Kidney (tissue), 14 donors: ENCODE results near the gene FSD1L. TPM values are rescaled to one million over a fixed set of nuclear protein-coding genes. Genes with fewer than 3 reads are reported as not detected.

Source experiments
- DNase-seq, 5 donors: peaks; one replicate each; pipeline ENCODE4 v3.0.0-alpha.2; 2013 to 2020
- FAIRE-seq: peaks from 2 replicates; lab custom pipeline; 2012; peaks lifted over from hg19 to GRCh38; lab: Jason Lieb, UNC
- H3K27ac ChIP-seq, 2 donors: one replicate each; pipeline ENCODE4 v1.7.0; 2013; ENCODE audit warnings: low read depth in 2 of 2, low read length in 2 of 2, inconsistent platforms in 1 of 2
- H3K27me3 ChIP-seq: one replicate; pipeline ENCODE4 v1.7.1; 2013; ENCODE audit warnings: low read length, inconsistent platforms; ENCODE audit not compliant: control insufficient read depth, insufficient read depth
- H3K36me3 ChIP-seq, 3 donors: one replicate each; pipeline versions ENCODE4 v1.7.0 to v1.7.1; 2013; ENCODE audit warnings: low read length in 3 of 3, control low read depth in 1 of 3, inconsistent platforms in 1 of 3; ENCODE audit not compliant: insufficient read depth in 3 of 3, control insufficient read depth in 2 of 3
- H3K4me1 ChIP-seq, 3 donors: one replicate each; pipeline versions ENCODE4 v1.7.0 to v1.7.1; 2013; ENCODE audit warnings: low read length in 3 of 3, inconsistent platforms in 1 of 3, low read depth in 1 of 3; ENCODE audit not compliant: control insufficient read depth in 2 of 3, insufficient read depth in 2 of 3
- H3K4me3 ChIP-seq, 3 donors: one replicate each; pipeline versions ENCODE4 v1.7.0 to v1.8.1; 2013; ENCODE audit warnings: low read length in 3 of 3, control low read depth in 1 of 3, inconsistent platforms in 1 of 3
- H3K9ac ChIP-seq, 3 donors: one replicate each; pipeline versions ENCODE4 v1.7.0 to v1.7.1; 2013; ENCODE audit warnings: low read length in 3 of 3, control low read depth in 1 of 3, inconsistent platforms in 1 of 3
- H3K9me3 ChIP-seq, 3 donors: one replicate each; pipeline versions ENCODE4 v1.7.0 to v1.7.1; 2013; ENCODE audit warnings: low read length in 3 of 3, control low read depth in 1 of 3, inconsistent platforms in 1 of 3; ENCODE audit not compliant: control insufficient read depth in 2 of 3, insufficient read depth in 1 of 3
- intact Hi-C: fragments of 100-400 bp; cut with DNase I; formaldehyde crosslinking; loops from one replicate; pipeline ENCODE4 v1.11.1; 2022
- polyA plus RNA-seq: library from polyadenylated mRNA; stranded (reverse); fragments of 350-450 nt; fragmentation: Illumina TruSeq; extraction: RNeasy Lipid Tissue Mini Kit (QIAGEN cat#74804); gene quantifications from one replicate; pipeline ENCODE4 v1.2.3, GENCODE V29; 2014; ENCODE audit warnings: low read depth, low replicate concordance; ENCODE audit not compliant: insufficient read depth
- total RNA-seq: library from RNA; stranded (reverse); fragmentation: NEBNext Ultra II Directional; extraction: Animal tissue kit (Norgen Biotek cat#: 25700); gene quantifications from one replicate; pipeline ENCODE4 v1.2.1, GENCODE V29; 2021
- TF ChIP-seq, protein P1 (sequence below): IDR thresholded peaks from 3 replicates; pipeline ENCODE4 v1.5.1; 2012; ENCODE audit warnings: mild to moderate bottlenecking, moderate library complexity, borderline replicate concordance; ENCODE audit not compliant: insufficient read depth; ENCODE audit errors: extremely low read depth
- donor health status: control.
- donor health status: control.
- donor health status: control.
- donor health status: control.
- donor health status: control.
- donor health status: DM: yes; HTN: yes; CAD: no.
- donor health status: Normal renal cell carcinoma (clear cell type).

FSD1L gene
- total and polyA plus RNA-seq, 2 donors from 2014 or later: 1.4 to 13.2 TPM

- Histone ChIP-seq H3K9me3 (no peaks in the 10 kb centered on the region), H3K36me3 (no peaks in the 10 kb centered on the region), H3K4me3 (no peak overlapping the region), H3K9ac (no peak overlapping the region), H3K27me3 (no peaks in the 10 kb centered on the region), H3K4me1 (no peaks in the 10 kb centered on the region), H3K27ac (no peak overlapping the region)
- intact Hi-C loops: no loop called here
- FAIRE-seq: no peak
- TF ChIP-seq, protein P1, sequence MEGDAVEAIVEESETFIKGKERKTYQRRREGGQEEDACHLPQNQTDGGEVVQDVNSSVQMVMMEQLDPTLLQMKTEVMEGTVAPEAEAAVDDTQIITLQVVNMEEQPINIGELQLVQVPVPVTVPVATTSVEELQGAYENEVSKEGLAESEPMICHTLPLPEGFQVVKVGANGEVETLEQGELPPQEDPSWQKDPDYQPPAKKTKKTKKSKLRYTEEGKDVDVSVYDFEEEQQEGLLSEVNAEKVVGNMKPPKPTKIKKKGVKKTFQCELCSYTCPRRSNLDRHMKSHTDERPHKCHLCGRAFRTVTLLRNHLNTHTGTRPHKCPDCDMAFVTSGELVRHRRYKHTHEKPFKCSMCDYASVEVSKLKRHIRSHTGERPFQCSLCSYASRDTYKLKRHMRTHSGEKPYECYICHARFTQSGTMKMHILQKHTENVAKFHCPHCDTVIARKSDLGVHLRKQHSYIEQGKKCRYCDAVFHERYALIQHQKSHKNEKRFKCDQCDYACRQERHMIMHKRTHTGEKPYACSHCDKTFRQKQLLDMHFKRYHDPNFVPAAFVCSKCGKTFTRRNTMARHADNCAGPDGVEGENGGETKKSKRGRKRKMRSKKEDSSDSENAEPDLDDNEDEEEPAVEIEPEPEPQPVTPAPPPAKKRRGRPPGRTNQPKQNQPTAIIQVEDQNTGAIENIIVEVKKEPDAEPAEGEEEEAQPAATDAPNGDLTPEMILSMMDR: no peak
- DNase-seq: no peak
Observed at GRCh38 chr9:105403552-105404248, 44.1 kb upstream of the FSD1L start.

- no peaks in the 10 kb centered on the region for H3K4me1 ChIP-seq
- H3K9ac ChIP-seq: no peak overlapping the region
- TF ChIP-seq, protein P1: no peak
- H3K9me3 ChIP-seq: peaks cover 0 to 4% (median under 1%) of the 10 kb centered on the region in 3 donors
- intact Hi-C loops: no loop called here
- H3K36me3 ChIP-seq: no peaks in the 10 kb centered on the region
- H3K27ac ChIP-seq: no peak overlapping the region
- no peak overlapping the region for H3K4me3 ChIP-seq
- DNase-seq (no peak), FAIRE-seq (no peak)
- no peaks in the 10 kb centered on the region for H3K27me3 ChIP-seq
Observed at GRCh38 chr9:105405514-105406131, 42.2 kb upstream of the FSD1L start.

- Histone ChIP-seq H3K9ac (no peak overlapping the region), H3K4me1 (no peaks in the 10 kb centered on the region), H3K4me3 (no peak overlapping the region), H3K27me3 (no peaks in the 10 kb centered on the region), H3K27ac (no peak overlapping the region), H3K9me3 (peaks cover 0 to 5% (median 2%) of the 10 kb centered on the region in 3 donors), H3K36me3 (no peaks in the 10 kb centered on the region)
- TF ChIP-seq, protein P1: no peak
- DNase-seq: no peak
- no peak for FAIRE-seq
- intact Hi-C loops: no loop called here
Observed at GRCh38 chr9:105406369-105406768, 41.5 kb upstream of the FSD1L start.
